T-cell (primary cell): Measurements from ENCODE around the gene SPECC1. TPM values are rescaled to one million over a fixed set of nuclear protein-coding genes. Genes with fewer than 3 reads are reported as not detected.

Source experiments
- ATAC-seq, 4 experiments: fragments of 200-7000 bp in 3 of 4; fragments of 150-1000 bp in 1 of 4; cut with Tn5 transposase; replicated peaks in 1 of 4; 1 replicate in 3 of 4; 2 replicates in 1 of 4; pipeline ENCODE4 v1.10.0; 2021; ENCODE audit warnings: moderate library complexity in 3 of 4, mild to moderate bottlenecking in 2 of 4, moderate number of reproducible peaks in 1 of 4
- CTCF ChIA-PET, 2 donors: fragments of 300-600 bp; sonication (Branson Sonifier 250); formaldehyde crosslinking; loops; one replicate each; lab custom pipeline; 2022; ENCODE audit warnings: antibody characterized with exemption in 2 of 2; lab: Charles Lee
- POLR2A ChIA-PET, 2 donors: fragments of 300-600 bp; sonication (Branson Sonifier 250); formaldehyde crosslinking; loops; one replicate each; lab custom pipeline; 2022; ENCODE audit warnings: antibody characterized with exemption in 2 of 2; lab: Charles Lee
- DNase-seq, 35 experiments: peaks; one replicate each; pipeline versions ENCODE4 v3.0.0 to v3.0.0-alpha.2; 2013 to 2023
- H3K27ac ChIP-seq: one replicate; pipeline ENCODE4 v1.5.1; 2013; ENCODE audit warnings: low read length
- H3K27me3 ChIP-seq, 2 experiments: replicated peaks in 1 of 2; 1 replicate in 1 of 2; 2 replicates in 1 of 2; pipeline versions ENCODE4 v1.6.1 to v1.7.0; 2013; ENCODE audit warnings: low read length in 1 of 2, mixed read lengths in 1 of 2; ENCODE audit not compliant: control insufficient read depth in 2 of 2, insufficient read depth in 2 of 2; ENCODE audit errors: extremely low read depth in 1 of 2
- H3K36me3 ChIP-seq, 2 donors: 1 replicate in 1 of 2; 2 replicates in 1 of 2; pipeline versions ENCODE4 v1.6.1 to v1.7.0; 2013; ENCODE audit warnings: low read length in 1 of 2; ENCODE audit not compliant: control insufficient read depth in 2 of 2, insufficient read depth in 1 of 2; ENCODE audit errors: extremely low read depth in 1 of 2
- H3K4me1 ChIP-seq, 2 experiments: 1 replicate in 1 of 2; 2 replicates in 1 of 2; pipeline versions ENCODE4 v1.6.1 to v1.7.0; 2013; ENCODE audit warnings: low read length in 2 of 2, mixed read lengths in 1 of 2; ENCODE audit not compliant: insufficient read depth in 2 of 2, control insufficient read depth in 1 of 2; ENCODE audit errors: extremely low read depth in 1 of 2
- H3K4me3 ChIP-seq, 2 donors: 1 replicate in 1 of 2; 2 replicates in 1 of 2; pipeline versions ENCODE4 v1.5.1 to v1.7.0; 2013; ENCODE audit warnings: mild to moderate bottlenecking in 2 of 2, low read length in 1 of 2, moderate library complexity in 1 of 2; ENCODE audit not compliant: control insufficient read depth in 1 of 2; ENCODE audit errors: extremely low read depth in 1 of 2
- H3K9me3 ChIP-seq: 2 replicates; pipeline ENCODE4 v1.7.0; 2013
- H3K27ac Mint-ChIP-seq, 2 donors: one replicate each; pipeline ENCODE4 v1.8.0; 2020 to 2021; ENCODE audit warnings: mild to moderate bottlenecking in 2 of 2, mixed read lengths in 2 of 2
- H3K27me3 Mint-ChIP-seq, 2 donors: one replicate each; pipeline ENCODE4 v1.8.0; 2021 to 2022; ENCODE audit warnings: mixed read lengths in 2 of 2
- H3K36me3 Mint-ChIP-seq: one replicate; pipeline ENCODE4 v1.8.0; 2021; ENCODE audit warnings: mixed read lengths
- H3K4me1 Mint-ChIP-seq, 3 donors: one replicate each; pipeline ENCODE4 v1.8.0; 2020 to 2022; ENCODE audit warnings: mixed read lengths in 3 of 3, mild to moderate bottlenecking in 1 of 3
- H3K4me3 Mint-ChIP-seq, 3 donors: one replicate each; pipeline ENCODE4 v1.8.0; 2020 to 2022; ENCODE audit warnings: mild to moderate bottlenecking in 3 of 3, mixed read lengths in 3 of 3, moderate library complexity in 3 of 3
- H3K9me3 Mint-ChIP-seq, 3 donors: one replicate each; pipeline ENCODE4 v1.8.0; 2020 to 2022; ENCODE audit warnings: mixed read lengths in 3 of 3
- WGBS: methylation state at CpG from one replicate; pipeline ENCODE4 v1.1.5; 2013; ENCODE audit warnings: missing lambda C conversion rate; ENCODE audit not compliant: insufficient coverage; 5-methylcytosine and 5-hydroxymethylcytosine counted together
- total RNA-seq, 35 experiments: library from RNA in 6 of 35; stranded (reverse) in 6 of 35; fragments of 120-200 nt in 1 of 35; gene quantifications; one replicate each; pipeline versions ENCODE4 v1.2.1 to v1.2.4 and lab custom pipeline; 2013 to 2026

SPECC1 gene
- total RNA-seq, 5 donors from 2014 or later (not counting 1 experiment from before 2014, with no cell fraction given): 3.9 to 12.9 (median 6.0) TPM

DNA sequence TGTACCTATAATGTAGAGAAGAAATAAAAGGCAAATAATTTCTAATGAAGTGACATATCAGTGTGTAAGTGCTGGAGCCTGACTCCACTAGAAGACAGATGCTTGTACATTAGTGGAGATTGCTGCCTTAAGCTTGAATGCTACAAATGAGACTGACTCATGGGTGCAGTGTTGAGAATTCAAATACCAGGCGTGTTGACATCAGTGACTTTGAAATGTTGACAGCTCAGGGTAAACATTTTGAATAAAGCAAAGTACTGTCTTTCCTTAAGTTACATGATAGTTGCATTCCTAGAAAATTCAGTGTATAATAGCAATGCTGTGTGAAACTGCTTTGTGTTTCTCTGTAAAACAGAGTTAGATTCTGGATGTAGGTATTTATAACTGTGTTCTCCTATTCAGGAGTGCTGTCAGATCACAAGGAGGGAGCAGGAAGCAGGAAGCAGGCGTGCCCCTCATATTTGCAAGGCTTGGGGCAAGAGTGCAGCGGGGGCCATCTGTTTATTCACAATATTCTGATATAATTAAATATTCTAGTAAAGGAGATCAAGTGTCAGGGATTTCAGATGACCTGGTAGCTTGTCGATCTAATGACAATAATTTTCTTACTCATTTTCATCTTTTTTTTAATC, 119.0 kb downstream of the SPECC1 start:
- no peaks in the 10 kb centered on the region for H3K4me1 Mint-ChIP-seq
- no peak overlapping the region for H3K4me3 Mint-ChIP-seq
- H3K36me3 Mint-ChIP-seq: no peaks in the 10 kb centered on the region
- H3K27ac Mint-ChIP-seq: no peak overlapping the region
- H3K27me3 Mint-ChIP-seq: peaks cover 0 to 3% of the 10 kb centered on the region in 2 donors
- WGBS: no CpG with 5 or more reads among the region's 4 CpGs
- Histone ChIP-seq H3K9me3 (no peaks in the 10 kb centered on the region), H3K4me1 (no peaks in the 10 kb centered on the region), H3K27ac (no peak overlapping the region), H3K27me3 (no peaks in the 10 kb centered on the region), H3K4me3 (no peak overlapping the region), H3K36me3 (peaks cover 0 to 4% of the 10 kb centered on the region in 2 donors)
- no peak for DNase-seq
- ATAC-seq: no peak
- ChIA-PET POLR2A (no interaction called here), CTCF (no interaction called here)
- H3K9me3 Mint-ChIP-seq: no peaks in the 10 kb centered on the region

DNA sequence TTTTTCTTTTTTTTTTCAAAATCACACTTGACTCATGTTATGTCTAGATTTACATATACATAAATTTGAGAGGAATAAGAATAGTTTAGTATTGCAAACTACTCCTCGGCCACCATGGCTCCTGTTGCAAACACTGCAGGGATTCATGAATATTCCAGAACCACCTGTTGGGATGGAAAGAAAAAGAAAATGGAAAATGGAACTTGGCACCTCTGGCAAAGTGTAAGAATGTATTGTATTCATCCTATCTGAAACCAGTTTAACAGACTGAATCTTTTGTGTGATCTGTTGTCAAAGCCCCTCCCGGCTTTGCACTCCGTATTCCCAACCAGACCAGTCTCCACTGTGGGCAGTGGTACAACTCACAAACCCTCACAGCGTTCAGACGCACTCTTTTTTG, 124.4 kb downstream of the SPECC1 start:
- Mint-ChIP-seq H3K4me3 (no peak overlapping the region), H3K4me1 (no peaks in the 10 kb centered on the region), H3K27ac (no peak overlapping the region), H3K9me3 (no peaks in the 10 kb centered on the region), H3K27me3 (peaks cover 0 to 3% of the 10 kb centered on the region in 2 donors), H3K36me3 (no peaks in the 10 kb centered on the region)
- Histone ChIP-seq H3K4me1 (no peaks in the 10 kb centered on the region), H3K27ac (no peak overlapping the region), H3K36me3 (no peaks in the 10 kb centered on the region), H3K27me3 (no peaks in the 10 kb centered on the region), H3K9me3 (no peaks in the 10 kb centered on the region), H3K4me3 (no peak overlapping the region)
- WGBS: no CpG with 5 or more reads among the region's 5 CpGs
- DNase-seq: no peak
- no peak for ATAC-seq
- CTCF ChIA-PET: no interaction called here
- POLR2A ChIA-PET: no interaction called here

DNA sequence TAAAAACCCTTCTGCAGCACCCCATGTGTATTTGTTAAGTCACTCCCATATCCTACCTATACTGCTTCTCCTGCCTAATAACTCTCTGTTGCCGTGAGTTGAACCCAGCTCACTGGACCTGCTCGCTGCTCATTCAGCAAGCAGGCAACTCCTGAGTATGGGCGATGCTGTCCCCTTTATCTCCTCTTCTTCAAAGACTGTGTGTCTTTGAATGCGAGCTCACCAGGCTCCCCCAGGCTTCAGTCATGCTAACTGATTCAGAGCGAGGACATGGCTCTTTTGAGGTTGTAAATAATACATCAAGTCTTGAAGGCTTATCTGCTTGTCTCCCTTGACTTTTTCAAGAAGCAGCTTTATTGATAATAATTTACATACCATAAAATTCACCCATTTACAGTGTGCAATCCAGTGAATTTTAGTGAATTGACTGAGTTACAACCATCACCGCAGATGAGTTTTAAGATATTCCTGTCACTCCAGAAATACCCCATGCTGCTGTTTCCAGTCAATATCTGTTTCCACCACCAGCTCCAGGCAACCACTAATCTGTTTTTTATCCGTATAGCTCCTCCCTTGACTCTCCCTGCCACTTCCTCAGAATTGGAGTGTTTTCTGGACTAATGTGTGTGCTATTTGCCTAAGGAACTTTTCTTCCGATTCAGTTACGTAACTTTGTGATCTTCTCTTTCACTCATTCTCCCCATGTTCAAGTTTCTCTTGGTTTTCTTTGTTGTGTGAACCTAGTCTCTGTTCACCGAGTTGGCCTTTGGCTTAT, 132.2 kb downstream of the SPECC1 start:
- peaks cover 0 to 4% (median 0%) of the 10 kb centered on the region in 3 donors for H3K4me1 Mint-ChIP-seq
- ChIA-PET CTCF (interaction anchor here in 1 of 2 donors (0.6 kb wide), 1 partner anchor 233 kb away, joined by 3 read pairs; no protein-coding TSS in a partner anchor), POLR2A (no interaction called here)
- H3K27ac Mint-ChIP-seq: no peak overlapping the region
- ATAC-seq: no peak
- no peak overlapping the region for H3K27ac ChIP-seq
- peaks cover 1 to 9% of the 10 kb centered on the region in 2 donors for H3K27me3 Mint-ChIP-seq
- H3K9me3 Mint-ChIP-seq: no peaks in the 10 kb centered on the region
- H3K36me3 ChIP-seq: no peaks in the 10 kb centered on the region
- H3K4me3 Mint-ChIP-seq: no peak overlapping the region
- no peaks in the 10 kb centered on the region for H3K27me3 ChIP-seq
- H3K4me3 ChIP-seq: no peak overlapping the region
- no CpG with 5 or more reads among the region's 10 CpGs for WGBS
- no peaks in the 10 kb centered on the region for H3K9me3 ChIP-seq
- DNase-seq: no peak
- H3K4me1 ChIP-seq: no peaks in the 10 kb centered on the region
- no peaks in the 10 kb centered on the region for H3K36me3 Mint-ChIP-seq

DNA sequence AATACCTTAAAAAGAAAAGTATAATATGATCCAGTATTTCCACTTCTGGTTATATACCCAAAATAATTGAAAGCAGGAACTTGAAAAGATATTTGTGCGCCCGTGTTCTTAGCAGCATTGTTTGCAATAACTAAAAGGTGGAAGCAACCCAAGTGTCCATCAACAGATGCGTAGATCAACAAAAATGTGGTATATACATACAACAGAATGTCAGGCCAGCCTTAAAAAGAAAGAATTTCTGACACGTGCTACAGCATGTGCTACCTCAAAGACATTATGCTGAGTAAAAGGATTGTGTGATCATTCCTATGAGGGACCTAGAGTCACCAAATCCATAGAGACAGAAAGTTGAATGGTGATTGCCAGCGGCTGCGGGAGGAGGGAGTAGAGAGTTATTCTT, 133.1 kb downstream of the SPECC1 start:
- H3K27ac Mint-ChIP-seq: no peak overlapping the region
- H3K4me3 ChIP-seq: no peak overlapping the region
- DNase-seq: no peak
- peaks cover 0 to 4% (median 0%) of the 10 kb centered on the region in 3 donors for H3K4me1 Mint-ChIP-seq
- no peaks in the 10 kb centered on the region for H3K27me3 ChIP-seq
- ChIA-PET CTCF (no interaction called here), POLR2A (no interaction called here)
- H3K27me3 Mint-ChIP-seq: peaks cover 1 to 9% of the 10 kb centered on the region in 2 donors
- no peaks in the 10 kb centered on the region for H3K36me3 ChIP-seq
- H3K27ac ChIP-seq: no peak overlapping the region
- no peak for ATAC-seq
- 96% methylated on average over 3 of the region's 6 CpGs for WGBS
- H3K9me3 Mint-ChIP-seq: no peaks in the 10 kb centered on the region
- H3K36me3 Mint-ChIP-seq: no peaks in the 10 kb centered on the region
- H3K4me3 Mint-ChIP-seq: no peak overlapping the region
- no peaks in the 10 kb centered on the region for H3K9me3 ChIP-seq
- H3K4me1 ChIP-seq: no peaks in the 10 kb centered on the region

DNA sequence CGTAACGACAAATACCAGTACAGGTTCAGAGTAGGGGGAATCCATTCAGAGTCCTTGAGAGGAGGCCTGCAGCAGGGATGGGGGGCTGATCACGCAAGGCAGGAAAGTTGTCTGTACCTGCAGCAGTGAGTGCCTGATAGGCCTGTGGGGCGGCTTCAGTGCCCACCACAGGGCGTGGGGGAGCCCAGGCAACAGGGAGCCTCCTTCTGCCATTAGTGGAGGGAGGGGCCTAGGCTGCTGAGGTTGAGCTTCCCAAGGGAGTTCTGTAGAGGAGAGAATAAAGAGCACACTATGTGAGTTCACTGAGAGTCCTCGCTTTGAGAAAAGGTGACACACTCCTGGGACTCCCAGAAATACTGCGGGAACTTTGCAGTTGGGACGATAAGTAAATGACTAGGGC, 134.6 kb downstream of the SPECC1 start:
- no peak for ATAC-seq
- H3K27ac Mint-ChIP-seq: no peak overlapping the region
- no peak overlapping the region for H3K4me3 ChIP-seq
- POLR2A ChIA-PET: no interaction called here
- no peak overlapping the region for H3K4me3 Mint-ChIP-seq
- no peaks in the 10 kb centered on the region for H3K27me3 ChIP-seq
- H3K36me3 Mint-ChIP-seq: no peaks in the 10 kb centered on the region
- DNase-seq: no peak
- H3K4me1 ChIP-seq: no peaks in the 10 kb centered on the region
- H3K9me3 ChIP-seq: no peaks in the 10 kb centered on the region
- no peaks in the 10 kb centered on the region for H3K36me3 ChIP-seq
- H3K27ac ChIP-seq: no peak overlapping the region
- 80% methylated on average over 5 of the region's 8 CpGs for WGBS
- peaks cover 1 to 9% of the 10 kb centered on the region in 2 donors for H3K27me3 Mint-ChIP-seq
- peaks cover 0 to 4% (median 0%) of the 10 kb centered on the region in 3 donors for H3K4me1 Mint-ChIP-seq
- CTCF ChIA-PET: no interaction called here
- no peaks in the 10 kb centered on the region for H3K9me3 Mint-ChIP-seq

DNA sequence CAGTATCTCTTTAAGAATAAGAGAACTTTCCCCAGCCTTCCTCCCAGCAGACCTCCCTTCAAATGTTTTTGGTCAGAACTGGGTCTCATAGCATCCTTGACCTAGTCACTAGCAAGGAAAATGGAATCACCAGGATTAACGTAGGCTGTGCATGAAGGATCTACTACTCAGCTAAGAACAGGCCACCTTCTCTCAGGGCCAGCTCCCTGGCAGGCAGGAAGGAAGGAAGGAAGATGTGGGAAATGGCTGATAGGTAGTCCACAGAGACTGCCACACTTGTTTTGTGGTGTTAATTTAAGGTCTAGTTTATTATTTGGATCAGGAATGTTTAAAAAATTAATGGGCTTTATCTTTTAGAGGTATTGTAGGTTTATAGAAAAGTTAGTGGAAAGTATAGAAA, 136.4 kb downstream of the SPECC1 start:
- Histone ChIP-seq H3K36me3 (no peaks in the 10 kb centered on the region), H3K4me1 (no peaks in the 10 kb centered on the region), H3K27ac (no peak overlapping the region), H3K4me3 (no peak overlapping the region), H3K27me3 (no peaks in the 10 kb centered on the region), H3K9me3 (no peaks in the 10 kb centered on the region)
- ChIA-PET POLR2A (interaction anchor here in 1 of 2 donors (0.7 kb wide), 1 partner anchor 40 kb away, joined by 3 read pairs; no protein-coding TSS in a partner anchor), CTCF (no interaction called here)
- Mint-ChIP-seq H3K27ac (no peak overlapping the region), H3K4me3 (no peak overlapping the region), H3K36me3 (no peaks in the 10 kb centered on the region), H3K9me3 (no peaks in the 10 kb centered on the region), H3K27me3 (peaks cover 1 to 9% of the 10 kb centered on the region in 2 donors), H3K4me1 (peaks cover 0 to 4% (median 0%) of the 10 kb centered on the region in 3 donors)
- DNase-seq (no peak), ATAC-seq (no peak)
- no CpG with 5 or more reads among the region's 1 CpG for WGBS
